IMR-90 (cell line): ENCODE data around the gene FERMT2. TPM values are rescaled to one million over a fixed set of nuclear protein-coding genes. Genes with fewer than 3 reads are reported as not detected.

Experiments used
- ATAC-seq: fragments of 200-7000 bp; cut with Tn5 transposase; 2 replicates; pipeline ENCODE4 v1.9.1; 2020; ENCODE audit warnings: low read depth, mild to moderate bottlenecking, moderate library complexity
- BruUV-seq: library from RNA; stranded (reverse); fragments of 400-500 nt; replicated peaks from 2 replicates; lab custom pipeline; 2021; lab: Mats Ljungman, UMichigan
- CTCF ChIA-PET: fragments of 300-600 bp; formaldehyde crosslinking; extraction: SDS; loops from one replicate; lab custom pipeline; 2021; ENCODE audit warnings: antibody characterized with exemption; lab: Yijun Ruan, JAX
- POLR2A ChIA-PET: fragments of 300-600 bp; sonication (Branson Sonifier 250); formaldehyde crosslinking; loops from one replicate; lab custom pipeline; 2022; ENCODE audit warnings: antibody characterized with exemption; ENCODE audit not compliant: unreplicated experiment; lab: Charles Lee
- DNase-seq: peaks from one replicate; pipeline ENCODE4 v3.0.0; 2013
- H2AFZ ChIP-seq: replicated peaks from 2 replicates; pipeline ENCODE3; 2013; ENCODE audit warnings: low read length, mild to moderate bottlenecking; ENCODE audit not compliant: poor library complexity
- H2AK5ac ChIP-seq: 2 replicates; pipeline ENCODE4 v1.6.1; 2013; ENCODE audit warnings: low read depth, low read length, inconsistent platforms
- H2AK9ac ChIP-seq: replicated peaks from 2 replicates; pipeline ENCODE3; 2013; ENCODE audit warnings: mild to moderate bottlenecking, low read depth, low read length, moderate library complexity; ENCODE audit not compliant: poor library complexity
- H2BK120ac ChIP-seq: 2 replicates; pipeline ENCODE4 v1.6.1; 2013; ENCODE audit warnings: low read depth, low read length, inconsistent platforms
- H2BK15ac ChIP-seq: 3 replicates; pipeline ENCODE4 v1.6.1; 2013; ENCODE audit warnings: low read depth, low read length, inconsistent platforms
- H2BK20ac ChIP-seq: 2 replicates; pipeline ENCODE4 v1.6.1; 2013; ENCODE audit warnings: low read depth, mild to moderate bottlenecking, inconsistent platforms, low read length, moderate library complexity
- H2BK5ac ChIP-seq: 2 replicates; pipeline ENCODE4 v1.6.1; 2013; ENCODE audit warnings: mild to moderate bottlenecking, low read depth, low read length, inconsistent platforms; ENCODE audit not compliant: poor library complexity, severe bottlenecking
- H3K14ac ChIP-seq: replicated peaks from 2 replicates; pipeline ENCODE4 v1.6.1; 2013; ENCODE audit warnings: low read depth, low read length, inconsistent platforms
- H3K18ac ChIP-seq: 2 replicates; pipeline ENCODE4 v1.6.1; 2013; ENCODE audit warnings: low read depth, low read length, control low read depth
- H3K23ac ChIP-seq: 2 replicates; pipeline ENCODE4 v1.6.1; 2013; ENCODE audit warnings: low read depth, low read length, inconsistent platforms
- H3K27ac ChIP-seq: 2 replicates; pipeline ENCODE4 v1.5.1; 2013; ENCODE audit warnings: mild to moderate bottlenecking, control low read depth, low read length; ENCODE audit not compliant: insufficient read depth
- H3K27me3 ChIP-seq: 2 replicates; pipeline ENCODE4 v1.6.1; 2013; ENCODE audit warnings: low read length; ENCODE audit not compliant: control insufficient read depth, insufficient read depth
- H3K36me3 ChIP-seq: 2 replicates; pipeline ENCODE4 v1.6.1; 2013; ENCODE audit warnings: low read length, mixed read lengths; ENCODE audit not compliant: control insufficient read depth, insufficient read depth
- H3K4ac ChIP-seq: 2 replicates; pipeline ENCODE4 v1.6.1; 2013; ENCODE audit warnings: low read depth, low read length, inconsistent platforms
- H3K4me1 ChIP-seq: 2 replicates; pipeline ENCODE4 v1.6.1; 2013; ENCODE audit warnings: low read length, mixed read lengths; ENCODE audit not compliant: control insufficient read depth, insufficient read depth
- H3K4me2 ChIP-seq: 2 replicates; pipeline ENCODE4 v1.6.1; 2013; ENCODE audit warnings: low read depth, mild to moderate bottlenecking, control low read depth, low read length, moderate library complexity
- H3K4me3 ChIP-seq: 2 replicates; pipeline ENCODE4 v1.5.1; 2013; ENCODE audit warnings: low read depth, mild to moderate bottlenecking, control low read depth, low read length, moderate library complexity; ENCODE audit not compliant: insufficient read depth
- H3K56ac ChIP-seq: 2 replicates; pipeline ENCODE4 v1.6.1; 2013; ENCODE audit warnings: low read length, inconsistent platforms; ENCODE audit not compliant: insufficient read depth; ENCODE audit errors: extremely low read depth
- H3K79me1 ChIP-seq, 2 experiments: 2 replicates each; pipeline ENCODE4 v1.6.1; 2013; ENCODE audit warnings: low read length in 2 of 2, inconsistent platforms in 1 of 2, low read depth in 1 of 2
- H3K9ac ChIP-seq: 2 replicates; pipeline ENCODE4 v1.6.1; 2013; ENCODE audit warnings: low read depth, low read length, control low read depth
- H3K9me1 ChIP-seq: 2 replicates; pipeline ENCODE4 v1.6.1; 2013; ENCODE audit warnings: low read length, inconsistent platforms; ENCODE audit not compliant: insufficient read depth
- H3K9me3 ChIP-seq: 2 replicates; pipeline ENCODE4 v1.6.1; 2013; ENCODE audit warnings: low read length; ENCODE audit not compliant: control insufficient read depth, insufficient read depth
- H4K20me1 ChIP-seq: 2 replicates; pipeline ENCODE4 v1.6.1; 2013; ENCODE audit warnings: low read length, inconsistent platforms; ENCODE audit not compliant: insufficient read depth
- H4K5ac ChIP-seq: 2 replicates; pipeline ENCODE4 v1.6.1; 2013; ENCODE audit warnings: mild to moderate bottlenecking, low read depth, low read length, control low read depth
- H4K8ac ChIP-seq, 2 experiments: 2 replicates each; pipeline ENCODE4 v1.6.1; 2013; ENCODE audit warnings: low read depth in 2 of 2, low read length in 2 of 2, control low read depth in 1 of 2, inconsistent platforms in 1 of 2
- H4K91ac ChIP-seq: 2 replicates; pipeline ENCODE4 v1.6.1; 2013; ENCODE audit warnings: low read depth, low read length, inconsistent platforms; ENCODE audit not compliant: insufficient read depth
- CHD1 ChIP-seq: IDR thresholded peaks from 2 replicates; pipeline ENCODE4 v1.6.1; 2012; ENCODE audit warnings: low read depth, low read length, improper control_type of control experiment
- MAZ ChIP-seq: IDR thresholded peaks from 2 replicates; pipeline ENCODE4 v1.6.1; 2012; ENCODE audit warnings: low read depth, mild to moderate bottlenecking, low read length, improper control_type of control experiment, moderate library complexity, borderline replicate concordance
- MXI1 ChIP-seq: IDR thresholded peaks from 2 replicates; pipeline ENCODE4 v1.6.1; 2012; ENCODE audit warnings: low read depth, mild to moderate bottlenecking, low read length, moderate library complexity, borderline replicate concordance
- POLR2A ChIP-seq: IDR thresholded peaks from 2 replicates; pipeline ENCODE4 v1.6.1; 2012; ENCODE audit warnings: mild to moderate bottlenecking, low read depth, low read length
- RFX5 ChIP-seq: IDR thresholded peaks from 2 replicates; pipeline ENCODE4 v1.8.0; 2012; ENCODE audit warnings: low read depth, mild to moderate bottlenecking, low read length, moderate library complexity
- WGBS, 2 experiments: methylation state at CpG; one replicate each; pipeline versions ENCODE4 v1.1.5 to v1.1.7; 2013; ENCODE audit warnings: missing lambda C conversion rate in 2 of 2; ENCODE audit not compliant: insufficient read length in 1 of 2; ENCODE audit errors: extremely low coverage in 2 of 2; 5-methylcytosine and 5-hydroxymethylcytosine counted together
- dilution Hi-C: fragments of 300-500 bp; cut with HindIII; formaldehyde crosslinking; loops from one replicate; pipeline ENCODE4 v1.14.3; 2018; ENCODE audit warnings: low sequenced_read_pairs; ENCODE audit not compliant: unreplicated experiment
- in situ Hi-C: fragments of 300-500 bp; cut with MboI; formaldehyde crosslinking; loops from 3 replicates; pipeline ENCODE4 v1.14.3; 2019; ENCODE audit warnings: low sequenced_read_pairs, inconsistent platforms, mixed read lengths
- intact Hi-C: fragments of 100-400 bp; cut with micrococcal nuclease; formaldehyde crosslinking; loops from 2 replicates; pipeline ENCODE4 v1.10.0; 2022
- polyA plus RNA-seq, 3 experiments: library from polyadenylated mRNA; depleted of rRNA; stranded (reverse); fragments of >200 nt; gene quantifications; 2 replicates each; pipeline ENCODE4 v1.2.3, GENCODE V29; 2012; ENCODE audit warnings: low replicate concordance in 1 of 3
- total RNA-seq: library from RNA; depleted of rRNA; stranded (reverse); fragments of >200 nt; gene quantifications from 2 replicates; pipeline ENCODE4 v1.2.3, GENCODE V29; 2012
- TF ChIP-seq, protein P1 (sequence below): fragments of 150-350 bp; IDR thresholded peaks from 2 replicates; pipeline ENCODE4 v1.6.1; 2016; ENCODE audit warnings: low read depth, mild to moderate bottlenecking, low read length, moderate library complexity, borderline replicate concordance
- TF ChIP-seq, protein P2 (sequence below): conservative IDR thresholded peaks from 2 replicates; pipeline ENCODE4 v1.5.1; 2012; ENCODE audit warnings: mild to moderate bottlenecking, low read depth, low read length, improper control_type of control experiment

Gene FERMT2
- total and polyA plus RNA-seq, 2 of the 4 experiments (the other 2 are of a cell fraction) = 131 to 217 TPM

GRCh38 chr14:52848626-52849025 lies 102.2 kb downstream of the FERMT2 start:
- Histone ChIP-seq H3K18ac (no peak overlapping the region), H4K5ac (no peak overlapping the region), H2BK5ac (no peak overlapping the region), H3K9ac (no peak overlapping the region), H4K91ac (no peak overlapping the region), H4K20me1 (no peaks in the 10 kb centered on the region), H2AFZ (no peak overlapping the region), H3K56ac (no peak overlapping the region), H3K79me1 (no peaks in the 10 kb centered on the region; a peak in 1 of 4 replicates), H3K9me1 (0 out of 2 replicates have a peak, but pooled peaks cover 2% of the 10 kb centered on the region), H3K4me3 (no peak overlapping the region), H3K4ac (no peak overlapping the region), H2BK15ac (no peak overlapping the region), H3K4me1 (peaks cover 2% of the 10 kb centered on the region; the same call in 1 of the 2 replicates), H3K9me3 (no peaks in the 10 kb centered on the region), H3K27ac (no peak overlapping the region), H3K14ac (no peak overlapping the region), H2BK120ac (no peak overlapping the region), H3K27me3 (no peaks in the 10 kb centered on the region), H2AK9ac (no peak overlapping the region), H3K4me2 (no peak overlapping the region), H3K23ac (no peak overlapping the region), H4K8ac (no peak overlapping the region), H3K36me3 (no peaks in the 10 kb centered on the region), H2AK5ac (no peak overlapping the region), H2BK20ac (no peak overlapping the region)
- dilution Hi-C loops (no loop called here), in situ Hi-C loops (no loop called here), intact Hi-C loops (no loop called here)
- TF ChIP-seq RFX5 (no peak), MAZ (no peak), POLR2A (no peak), CHD1 (no peak), MXI1 (no peak)
- TF ChIP-seq, protein P1, sequence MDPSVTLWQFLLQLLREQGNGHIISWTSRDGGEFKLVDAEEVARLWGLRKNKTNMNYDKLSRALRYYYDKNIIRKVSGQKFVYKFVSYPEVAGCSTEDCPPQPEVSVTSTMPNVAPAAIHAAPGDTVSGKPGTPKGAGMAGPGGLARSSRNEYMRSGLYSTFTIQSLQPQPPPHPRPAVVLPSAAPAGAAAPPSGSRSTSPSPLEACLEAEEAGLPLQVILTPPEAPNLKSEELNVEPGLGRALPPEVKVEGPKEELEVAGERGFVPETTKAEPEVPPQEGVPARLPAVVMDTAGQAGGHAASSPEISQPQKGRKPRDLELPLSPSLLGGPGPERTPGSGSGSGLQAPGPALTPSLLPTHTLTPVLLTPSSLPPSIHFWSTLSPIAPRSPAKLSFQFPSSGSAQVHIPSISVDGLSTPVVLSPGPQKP = no peak
- TF ChIP-seq, protein P2, sequence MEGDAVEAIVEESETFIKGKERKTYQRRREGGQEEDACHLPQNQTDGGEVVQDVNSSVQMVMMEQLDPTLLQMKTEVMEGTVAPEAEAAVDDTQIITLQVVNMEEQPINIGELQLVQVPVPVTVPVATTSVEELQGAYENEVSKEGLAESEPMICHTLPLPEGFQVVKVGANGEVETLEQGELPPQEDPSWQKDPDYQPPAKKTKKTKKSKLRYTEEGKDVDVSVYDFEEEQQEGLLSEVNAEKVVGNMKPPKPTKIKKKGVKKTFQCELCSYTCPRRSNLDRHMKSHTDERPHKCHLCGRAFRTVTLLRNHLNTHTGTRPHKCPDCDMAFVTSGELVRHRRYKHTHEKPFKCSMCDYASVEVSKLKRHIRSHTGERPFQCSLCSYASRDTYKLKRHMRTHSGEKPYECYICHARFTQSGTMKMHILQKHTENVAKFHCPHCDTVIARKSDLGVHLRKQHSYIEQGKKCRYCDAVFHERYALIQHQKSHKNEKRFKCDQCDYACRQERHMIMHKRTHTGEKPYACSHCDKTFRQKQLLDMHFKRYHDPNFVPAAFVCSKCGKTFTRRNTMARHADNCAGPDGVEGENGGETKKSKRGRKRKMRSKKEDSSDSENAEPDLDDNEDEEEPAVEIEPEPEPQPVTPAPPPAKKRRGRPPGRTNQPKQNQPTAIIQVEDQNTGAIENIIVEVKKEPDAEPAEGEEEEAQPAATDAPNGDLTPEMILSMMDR = no peak
- ChIA-PET POLR2A (no interaction called here), CTCF (no interaction called here)
- DNase-seq = no peak
- WGBS, 2 experiments = no CpG with 5 or more reads among the region's 5 CpGs
- no TSS peak for BruUV-seq
- no peak for ATAC-seq
